Thyroid gland (tissue), 4 donors: Measurements from ENCODE around the gene TMEM132A. TPM values are rescaled to one million over a fixed set of nuclear protein-coding genes. Genes with fewer than 3 reads are reported as not detected.

Experiments used
- DNase-seq, 2 donors: peaks; one replicate each; pipeline ENCODE4 v3.0.0-alpha.2; 2019
- H3K27ac ChIP-seq, 3 donors: fragments of 200-600 bp; sonication (generic); 1 replicate in 2 of 3; 2 replicates in 1 of 3; pipeline ENCODE4 v1.5.1; 2016 to 2019; ENCODE audit warnings: mild to moderate bottlenecking in 1 of 3, moderate library complexity in 1 of 3
- H3K27me3 ChIP-seq: fragments of 200-600 bp; sonication (generic); one replicate; pipeline ENCODE4 v1.5.1; 2019
- H3K36me3 ChIP-seq, 2 donors: fragments of 200-600 bp; sonication (generic); one replicate each; pipeline ENCODE4 v1.5.1; 2016 to 2019
- H3K4me1 ChIP-seq, 2 donors: fragments of 200-600 bp; sonication (generic); one replicate each; pipeline ENCODE4 v1.5.1; 2017 to 2019
- H3K4me3 ChIP-seq, 3 donors: fragments of 200-600 bp; sonication (generic); replicated peaks in 1 of 3; 1 replicate in 2 of 3; 2 replicates in 1 of 3; pipeline ENCODE4 v1.5.1; 2016; ENCODE audit warnings: mild to moderate bottlenecking in 1 of 3
- H3K9me3 ChIP-seq: fragments of 200-600 bp; sonication (generic); one replicate; pipeline ENCODE4 v1.5.1; 2017
- CTCF ChIP-seq, 6 experiments: fragments of 200-600 bp in 3 of 6; fragments of 450-650 bp in 3 of 6; sonication (generic) in 3 of 6; IDR thresholded peaks; one replicate each; pipeline ENCODE4 v1.5.1; 2016 to 2019; ENCODE audit warnings: antibody characterized with exemption in 6 of 6, mild to moderate bottlenecking in 2 of 6, inconsistent platforms in 1 of 6, moderate library complexity in 1 of 6
- POLR2A ChIP-seq, 2 donors: fragments of 450-650 bp; IDR thresholded peaks; one replicate each; pipeline ENCODE4 v1.6.1; 2017; ENCODE audit warnings: antibody characterized with exemption in 2 of 2, mild to moderate bottlenecking in 2 of 2, moderate library complexity in 1 of 2
- WGBS, 2 donors: methylation state at CpG; one replicate each; pipeline ENCODE4 v1.1.5; 2017; 5-methylcytosine and 5-hydroxymethylcytosine counted together
- intact Hi-C: fragments of 100-400 bp; cut with DNase I; formaldehyde crosslinking; loops from one replicate; pipeline ENCODE4 v1.15.1; 2023
- total RNA-seq, 4 donors: library from RNA; depleted of rRNA; stranded (reverse); fragments of >200 nt; gene quantifications; one replicate each; pipeline ENCODE4 v1.2.3, GENCODE V29; 2016

Gene TMEM132A
- total RNA-seq, 4 donors from 2014 or later, result 3.3 to 8.3 (median 3.9) TPM

- peaks cover 5% of the 10 kb centered on the region for H3K27me3 ChIP-seq
- H3K9me3 ChIP-seq, result no peaks in the 10 kb centered on the region
- H3K4me1 ChIP-seq, result peaks cover 0 to 10% of the 10 kb centered on the region in 2 donors
- intact Hi-C loops, result no loop called here
- no peak for TF ChIP-seq POLR2A (IDR thresholded peaks at IDR 0.05)
- TF ChIP-seq CTCF (IDR thresholded peaks at IDR 0.05), result no peak
- H3K4me3 ChIP-seq, result no peak overlapping the region
- no peaks in the 10 kb centered on the region for H3K36me3 ChIP-seq
- DNase-seq, result no peak
- 89 to 94% methylated on average over 6 of the region's 6 CpGs for WGBS, 2 donors
- no peak overlapping the region for H3K27ac ChIP-seq
Measured at GRCh38 chr11:60950024-60950423, 25.8 kb downstream of the TMEM132A start.

- Histone ChIP-seq H3K27me3 (peaks cover 5% of the 10 kb centered on the region), H3K4me1 (peaks cover 0 to 10% of the 10 kb centered on the region in 2 donors), H3K9me3 (no peaks in the 10 kb centered on the region), H3K36me3 (no peaks in the 10 kb centered on the region), H3K27ac (peak overlapping the region in 1 of 3 donors; percentile 68), H3K4me3 (peak overlapping the region in 1 of 3 donors; percentile 19)
- peak; percentile 41 to 44 for DNase-seq
- intact Hi-C loops, result no loop called here
- WGBS, 2 donors, result 8 to 11% methylated on average over 23 to 28 of the region's 86 CpGs
- no peak for TF ChIP-seq POLR2A (IDR thresholded peaks at IDR 0.05)
- TF ChIP-seq CTCF (IDR thresholded peaks at IDR 0.05), result no peak
Measured at GRCh38 chr11:60950933-60951605, 26.8 kb downstream of the TMEM132A start.

- H3K9me3 ChIP-seq, result no peaks in the 10 kb centered on the region
- H3K27me3 ChIP-seq, result peaks cover 5% of the 10 kb centered on the region
- peak overlapping the region; percentile 62 to 78 (median 68) for H3K27ac ChIP-seq
- peak overlapping the region in 1 of 3 donors; percentile 23 for H3K4me3 ChIP-seq
- no peaks in the 10 kb centered on the region for H3K36me3 ChIP-seq
- H3K4me1 ChIP-seq, result peaks cover 0 to 10% of the 10 kb centered on the region in 2 donors
- TF ChIP-seq CTCF (IDR thresholded peaks at IDR 0.05) (no peak), POLR2A (IDR thresholded peaks at IDR 0.05) (no peak)
- WGBS, 2 donors, result 22 to 27% methylated on average over 8 of the region's 8 CpGs
- DNase-seq, result no peak
- intact Hi-C loops, result no loop called here
Measured at GRCh38 chr11:60951606-60951903, 27.3 kb downstream of the TMEM132A start.

- peak within 1 kb of the TSS in 2 of 3 donors; percentile 23 for H3K4me3 ChIP-seq
- no peaks in the 10 kb centered on the region for H3K36me3 ChIP-seq
- peak in 1 of 2 donors; percentile 29 for DNase-seq
- no peak for TF ChIP-seq CTCF (IDR thresholded peaks at IDR 0.05)
- no peak for TF ChIP-seq POLR2A (IDR thresholded peaks at IDR 0.05)
- peaks cover 0 to 10% of the 10 kb centered on the region in 2 donors for H3K4me1 ChIP-seq
- H3K27ac ChIP-seq, result peak within 1 kb of the TSS; percentile 62 to 78 (median 68)
- 47 to 62% methylated on average over 23 of the region's 23 CpGs for WGBS, 2 donors
- intact Hi-C loops, result no loop called here
- H3K9me3 ChIP-seq, result no peaks in the 10 kb centered on the region
- H3K27me3 ChIP-seq, result peaks cover 5% of the 10 kb centered on the region
Measured at GRCh38 chr11:60951904-60952741, 27.9 kb downstream of the TMEM132A start, which contains the start of gene SLC15A3. Gene SLC15A3 (minus strand): TSS chr11:60952176. CDS start chr11:60951551, 625 bp downstream.

GRCh38 chr11:60952742-60953170 lies 28.5 kb downstream of the TMEM132A start:
- Histone ChIP-seq H3K9me3 (no peaks in the 10 kb centered on the region), H3K27me3 (peaks cover 5% of the 10 kb centered on the region), H3K27ac (peak overlapping the region; percentile 62 to 78 (median 68)), H3K4me3 (no peak overlapping the region), H3K4me1 (peaks cover 0 to 10% of the 10 kb centered on the region in 2 donors), H3K36me3 (no peaks in the 10 kb centered on the region)
- no peak for DNase-seq
- intact Hi-C loops, result no loop called here
- TF ChIP-seq CTCF (IDR thresholded peaks at IDR 0.05) (no peak), POLR2A (IDR thresholded peaks at IDR 0.05) (no peak)
- 50 to 61% methylated on average over 3 of the region's 3 CpGs for WGBS, 2 donors
